Activated CD8-positive, alpha-beta T cell treated with anti-CD3 and anti-CD28 coated beads, Interleukin-2, amount 10 ng/mL, durations not matched to agents 7 days and 5 days (primary cell): ENCODE data around the gene UBE2Q2. TPM values are rescaled to one million over a fixed set of nuclear protein-coding genes. Genes with fewer than 3 reads are reported as not detected.
"Not testable (repeated sequence)": the region's sequence is repeated elsewhere in the genome, so short reads cannot be mapped to it uniquely, and the experiment has no call there.

Experiments used
- ATAC-seq: fragments of 150-1000 bp; cut with Tn5 transposase; one replicate; pipeline ENCODE4 v1.10.0; 2021; ENCODE audit warnings: moderate library complexity
- CTCF ChIA-PET: fragments of 350-600 bp; sonication (Branson Sonifier 250); formaldehyde crosslinking; loops from one replicate; lab custom pipeline; 2021; ENCODE audit warnings: antibody characterized with exemption; lab: Charles Lee
- POLR2A ChIA-PET: fragments of 350-600 bp; sonication (Branson Sonifier 250); formaldehyde crosslinking; loops from one replicate; lab custom pipeline; 2021; ENCODE audit warnings: antibody characterized with exemption; lab: Charles Lee
- DNase-seq: peaks from one replicate; pipeline ENCODE4 v3.0.0-alpha.2; 2020
- H3K27ac Mint-ChIP-seq: one replicate; pipeline ENCODE4 v1.8.0; 2021; ENCODE audit warnings: mild to moderate bottlenecking, mixed read lengths
- H3K27me3 Mint-ChIP-seq: one replicate; pipeline ENCODE4 v1.8.0; 2021; ENCODE audit warnings: low read depth, mixed read lengths
- H3K36me3 Mint-ChIP-seq: one replicate; pipeline ENCODE4 v1.8.0; 2021; ENCODE audit warnings: low read depth, mixed read lengths
- H3K4me1 Mint-ChIP-seq: one replicate; pipeline ENCODE4 v1.8.0; 2021; ENCODE audit warnings: low read depth, mixed read lengths
- H3K4me3 Mint-ChIP-seq: one replicate; pipeline ENCODE4 v1.8.0; 2021; ENCODE audit warnings: mild to moderate bottlenecking, mixed read lengths
- H3K9me3 Mint-ChIP-seq: one replicate; pipeline ENCODE4 v1.8.0; 2022; ENCODE audit warnings: mixed read lengths; ENCODE audit not compliant: insufficient read depth
- total RNA-seq, 2 experiments: library from RNA; stranded (reverse); gene quantifications; one replicate each; pipeline ENCODE4 v1.2.3, GENCODE V29; 2021

UBE2Q2 gene
- total RNA-seq, result 10 to 100 TPM; 27.9 to 28.2 TPM

GRCh38 chr15:75842722-75843677, at the start of gene UBE2Q2:
Gene UBE2Q2, plus strand, starts transcription at chr15:75843447. Its CDS starts 220 bp downstream, at chr15:75843667.
- Mint-ChIP-seq H3K4me3 (peak within 1 kb of the TSS; percentile 91), H3K27me3 (peaks cover 20% of the 10 kb centered on the region), H3K27ac (peak within 1 kb of the TSS; percentile 96), H3K4me1 (peaks cover 35% of the 10 kb centered on the region), H3K36me3 (peaks cover 29% of the 10 kb centered on the region), H3K9me3 (no peaks in the 10 kb centered on the region)
- ChIA-PET CTCF (interaction anchor here (0.7 to 1.8 kb wide), 6 partner anchors 14 to 216 kb away, joined by 3 to 7 read pairs (median 3); no protein-coding TSS in a partner anchor), POLR2A (interaction anchor here (0.6 to 1.4 kb wide), 4 partner anchors 60 to 392 kb away, joined by 3 to 5 read pairs (median 4); partner anchors contain the start of gene SIN3A)
- DNase-seq, result peak; percentile 81
- ATAC-seq, result peak; percentile 75

GRCh38 chr15:75796321-75796720, 46.9 kb upstream of the UBE2Q2 start:
- CTCF ChIA-PET, result no interaction called here
- no peak for ATAC-seq

GRCh38 chr15:75797146-75797545, 46.1 kb upstream of the UBE2Q2 start:
- ATAC-seq, H3K4me1 Mint-ChIP-seq: not testable (repeated sequence)
- H3K27me3 Mint-ChIP-seq, result peaks cover 46% of the 10 kb centered on the region

More at GRCh38 chr15:75796321-75796720, 46.9 kb upstream of the UBE2Q2 start:
- Mint-ChIP-seq H3K9me3 (no peaks in the 10 kb centered on the region), H3K27ac (no peak overlapping the region), H3K4me3 (no peak overlapping the region), H3K4me1 (peaks cover 1% of the 10 kb centered on the region), H3K36me3 (no peaks in the 10 kb centered on the region), H3K27me3 (peaks cover 42% of the 10 kb centered on the region)
- POLR2A ChIA-PET, result interaction anchor here (0.6 kb wide), 1 partner anchor 67 kb away, joined by 3 read pairs; no protein-coding TSS in a partner anchor
- no peak for DNase-seq

GRCh38 chr15:75799190-75799589, 44.1 kb upstream of the UBE2Q2 start:
- H3K9me3 Mint-ChIP-seq, result no peaks in the 10 kb centered on the region
- peaks cover 40% of the 10 kb centered on the region for H3K27me3 Mint-ChIP-seq
- peaks cover 9% of the 10 kb centered on the region for H3K4me1 Mint-ChIP-seq
- no peak for ATAC-seq
- no peak overlapping the region for H3K4me3 Mint-ChIP-seq
- H3K27ac Mint-ChIP-seq, result no peak overlapping the region
- H3K36me3 Mint-ChIP-seq, result no peaks in the 10 kb centered on the region
- POLR2A ChIA-PET, result no interaction called here
- CTCF ChIA-PET, result interaction anchor here (4.4 kb wide), 1 partner anchor 67 kb away, joined by 18 read pairs; no protein-coding TSS in a partner anchor
- DNase-seq, result no peak

More at GRCh38 chr15:75797146-75797545, 46.1 kb upstream of the UBE2Q2 start:
- H3K4me3 Mint-ChIP-seq, DNase-seq, H3K36me3 Mint-ChIP-seq, H3K9me3 Mint-ChIP-seq, H3K27ac Mint-ChIP-seq, CTCF ChIA-PET: not testable (repeated sequence)
- POLR2A ChIA-PET, result interaction anchor here (0.6 kb wide), 1 partner anchor 80 kb away, joined by 3 read pairs; no protein-coding TSS in a partner anchor

- H3K36me3 Mint-ChIP-seq, H3K4me3 Mint-ChIP-seq, H3K9me3 Mint-ChIP-seq, DNase-seq, H3K4me1 Mint-ChIP-seq, ATAC-seq, POLR2A ChIA-PET, H3K27ac Mint-ChIP-seq: not testable (repeated sequence)
- H3K27me3 Mint-ChIP-seq, result peaks cover 47% of the 10 kb centered on the region
- CTCF ChIA-PET, result interaction anchor here (1.5 to 4.4 kb wide), 6 partner anchors 55 to 339 kb away, joined by 3 to 30 read pairs (median 14); a partner anchor contains a TSS
These were observed 42.8 kb upstream of the UBE2Q2 start for GRCh38 chr15:75800409-75800808.

GRCh38 chr15:75801859-75802593, 41.2 kb upstream of the UBE2Q2 start:
- peaks cover 51% of the 10 kb centered on the region for H3K27me3 Mint-ChIP-seq
- H3K36me3 Mint-ChIP-seq, result no peaks in the 10 kb centered on the region
- peak; percentile 99 for ATAC-seq

GRCh38 chr15:75807486-75807885, 35.8 kb upstream of the UBE2Q2 start:
- H3K9me3 Mint-ChIP-seq, H3K4me1 Mint-ChIP-seq, H3K36me3 Mint-ChIP-seq, H3K27ac Mint-ChIP-seq, H3K4me3 Mint-ChIP-seq, POLR2A ChIA-PET, CTCF ChIA-PET, DNase-seq, ATAC-seq: not testable (repeated sequence)
- peaks cover 26% of the 10 kb centered on the region for H3K27me3 Mint-ChIP-seq

More at GRCh38 chr15:75801859-75802593, 41.2 kb upstream of the UBE2Q2 start:
- ChIA-PET POLR2A (interaction anchor here (0.6 to 1.2 kb wide), 2 partner anchors 63 to 102 kb away, joined by 3 to 4 read pairs; partner anchors contain the start of gene FBXO22), CTCF (interaction anchor here (0.6 to 4.4 kb wide), 41 partner anchors 8 to 353 kb away, joined by 3 to 32 read pairs (median 4); partner anchors contain the start of gene SNX33)
- H3K9me3 Mint-ChIP-seq, result no peaks in the 10 kb centered on the region
- peaks cover 9% of the 10 kb centered on the region for H3K4me1 Mint-ChIP-seq
- H3K27ac Mint-ChIP-seq, result no peak overlapping the region
- no peak overlapping the region for H3K4me3 Mint-ChIP-seq
- peak; percentile 87 for DNase-seq

GRCh38 chr15:75808009-75808408, 35.2 kb upstream of the UBE2Q2 start:
- ATAC-seq, POLR2A ChIA-PET: not testable (repeated sequence)

GRCh38 chr15:75808563-75808962, 34.7 kb upstream of the UBE2Q2 start:
- Mint-ChIP-seq H3K4me1 (peaks cover 6% of the 10 kb centered on the region), H3K27me3 (peaks cover 26% of the 10 kb centered on the region), H3K9me3 (no peaks in the 10 kb centered on the region), H3K4me3 (no peak overlapping the region), H3K27ac (no peak overlapping the region), H3K36me3 (no peaks in the 10 kb centered on the region)
- ChIA-PET POLR2A (no interaction called here), CTCF (interaction anchor here (0.9 to 2.4 kb wide), 6 partner anchors 41 to 441 kb away, joined by 3 to 26 read pairs (median 4); no protein-coding TSS in a partner anchor)
- no peak for ATAC-seq
- DNase-seq, result no peak

More at GRCh38 chr15:75808009-75808408, 35.2 kb upstream of the UBE2Q2 start:
- not testable (repeated sequence) for DNase-seq, H3K27ac Mint-ChIP-seq, H3K9me3 Mint-ChIP-seq, H3K4me1 Mint-ChIP-seq, H3K4me3 Mint-ChIP-seq, H3K36me3 Mint-ChIP-seq
- CTCF ChIA-PET, result interaction anchor here (0.9 to 2.4 kb wide), 2 partner anchors 75 to 251 kb away, joined by 3 to 6 read pairs; no protein-coding TSS in a partner anchor
- H3K27me3 Mint-ChIP-seq, result peaks cover 26% of the 10 kb centered on the region

GRCh38 chr15:75809986-75810750, 33.1 kb upstream of the UBE2Q2 start:
- DNase-seq, result peak; percentile 25

More at GRCh38 chr15:75809986-75810750, 33.1 kb upstream of the UBE2Q2 start:
- H3K4me1 Mint-ChIP-seq, result peaks cover 6% of the 10 kb centered on the region
- CTCF ChIA-PET, result interaction anchor here (0.8 to 2.4 kb wide), 14 partner anchors 9 to 329 kb away, joined by 3 to 26 read pairs (median 4); no protein-coding TSS in a partner anchor
- no peak overlapping the region for H3K4me3 Mint-ChIP-seq
- no peaks in the 10 kb centered on the region for H3K9me3 Mint-ChIP-seq
- no peak overlapping the region for H3K27ac Mint-ChIP-seq
- peak; percentile 53 for ATAC-seq
- no peaks in the 10 kb centered on the region for H3K36me3 Mint-ChIP-seq
- peaks cover 17% of the 10 kb centered on the region for H3K27me3 Mint-ChIP-seq
- POLR2A ChIA-PET, result interaction anchor here (0.6 kb wide), 1 partner anchor 94 kb away, joined by 4 read pairs; no protein-coding TSS in a partner anchor
